ENCODE data around the gene HGS. TPM values are rescaled to one million over a fixed set of nuclear protein-coding genes. Genes with fewer than 3 reads are reported as not detected.

Gene HGS
- polyA plus RNA-seq, 3 donors, result 19.3 to 200 (median 28.0) TPM

DNA sequence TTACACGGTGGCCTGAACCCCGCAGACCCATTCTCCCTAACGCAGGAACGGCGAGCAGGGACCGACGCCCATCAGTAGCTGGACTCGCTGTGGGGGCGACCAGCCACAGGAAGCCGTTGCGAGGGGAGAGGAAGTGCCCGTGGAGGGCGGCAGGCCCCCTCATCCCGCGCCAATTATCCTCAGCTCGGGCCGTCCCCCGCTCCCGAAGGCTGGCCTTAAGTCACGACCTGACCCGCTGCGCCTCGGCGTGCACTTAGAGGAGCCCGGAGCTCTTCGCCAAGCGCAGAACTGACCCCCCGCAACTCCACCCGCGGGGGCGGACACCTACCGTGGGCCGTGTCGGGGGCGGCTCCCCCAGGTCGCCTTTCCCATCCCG lies 615 bp upstream of the HGS start:
- peaks cover 22 to 25% of the 10 kb centered on the region in 2 donors for H3K4me1 ChIP-seq (ENCODE audit: control insufficient read depth in 1 of 2, insufficient read depth in 2 of 2, low read length in 2 of 2)
- TF ChIP-seq, protein P1, sequence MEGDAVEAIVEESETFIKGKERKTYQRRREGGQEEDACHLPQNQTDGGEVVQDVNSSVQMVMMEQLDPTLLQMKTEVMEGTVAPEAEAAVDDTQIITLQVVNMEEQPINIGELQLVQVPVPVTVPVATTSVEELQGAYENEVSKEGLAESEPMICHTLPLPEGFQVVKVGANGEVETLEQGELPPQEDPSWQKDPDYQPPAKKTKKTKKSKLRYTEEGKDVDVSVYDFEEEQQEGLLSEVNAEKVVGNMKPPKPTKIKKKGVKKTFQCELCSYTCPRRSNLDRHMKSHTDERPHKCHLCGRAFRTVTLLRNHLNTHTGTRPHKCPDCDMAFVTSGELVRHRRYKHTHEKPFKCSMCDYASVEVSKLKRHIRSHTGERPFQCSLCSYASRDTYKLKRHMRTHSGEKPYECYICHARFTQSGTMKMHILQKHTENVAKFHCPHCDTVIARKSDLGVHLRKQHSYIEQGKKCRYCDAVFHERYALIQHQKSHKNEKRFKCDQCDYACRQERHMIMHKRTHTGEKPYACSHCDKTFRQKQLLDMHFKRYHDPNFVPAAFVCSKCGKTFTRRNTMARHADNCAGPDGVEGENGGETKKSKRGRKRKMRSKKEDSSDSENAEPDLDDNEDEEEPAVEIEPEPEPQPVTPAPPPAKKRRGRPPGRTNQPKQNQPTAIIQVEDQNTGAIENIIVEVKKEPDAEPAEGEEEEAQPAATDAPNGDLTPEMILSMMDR (IDR thresholded peaks at IDR 0.05), result no peak
- H3K9me3 Mint-ChIP-seq, result no peaks in the 10 kb centered on the region

DNA sequence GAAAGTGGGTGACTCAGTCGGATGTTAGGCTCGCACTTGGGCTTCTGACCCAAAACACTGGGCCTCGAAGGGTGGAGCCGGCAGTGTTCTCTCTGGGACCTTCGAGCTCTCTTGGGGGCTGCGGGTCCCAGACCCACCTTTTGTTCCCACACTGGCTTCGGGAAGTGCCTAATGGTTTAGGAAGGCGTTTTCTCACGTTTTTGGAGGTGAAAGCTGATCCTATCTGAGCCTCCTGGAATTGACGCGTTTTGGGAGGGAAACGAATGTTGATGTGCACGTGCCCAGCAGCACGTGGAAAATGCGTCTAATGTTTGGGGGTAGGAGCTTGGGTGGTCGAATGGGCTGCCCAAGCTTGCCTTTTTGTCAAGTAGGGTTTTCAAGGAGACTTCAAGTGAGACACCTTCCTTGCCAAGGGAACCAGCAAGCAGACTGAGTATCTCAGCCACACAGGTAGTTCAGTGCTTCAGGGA lies 666 bp downstream of the HGS start:
- peak overlapping the region; percentile 93 for H3K4me2 ChIP-seq (replicated peaks; ENCODE audit: extremely low read depth, low read length, poor library complexity, severe bottlenecking)
- peak overlapping the region; percentile 93 for H2AFZ ChIP-seq (ENCODE audit: insufficient read depth, low read depth, low read length, poor library complexity, severe bottlenecking)
- H3K36me3 ChIP-seq (replicated peaks in 1 of 2; ENCODE audit: control insufficient read depth in 1 of 2, insufficient read depth in 2 of 2, low read length in 2 of 2), result peaks cover 50 to 52% of the 10 kb centered on the region in 2 donors
- DNase-seq, result no peak
- intact Hi-C loops (cut with micrococcal nuclease), result loop anchor here in 1 of 2 donors (1.0 kb wide), 1 partner anchor 19 kb away; the partner anchor contains the start of gene MRPL12
- no peaks in the 10 kb centered on the region for H3K9me3 ChIP-seq (replicated peaks in 1 of 2; ENCODE audit: control insufficient read depth in 1 of 2, insufficient read depth in 1 of 2, low read length in 2 of 2)
- Mint-ChIP-seq H3K4me1 (peaks cover 25% of the 10 kb centered on the region), H3K4me3 (peak overlapping the region; percentile 87 to 92), H3K27me3 (ENCODE audit: low read depth in 3 of 3) (peaks cover 0 to 1% (median 0%) of the 10 kb centered on the region in 3 donors), H3K9me3 (no peaks in the 10 kb centered on the region), H3K36me3 (peaks cover 38 to 58% of the 10 kb centered on the region in 2 donors), H3K27ac (peak overlapping the region; percentile 86 to 98 (median 94))
- H3K27ac ChIP-seq (ENCODE audit: low read depth in 1 of 2, low read length in 2 of 2), result peak overlapping the region; percentile 51 to 94
- peaks cover 56% of the 10 kb centered on the region for H4K20me1 ChIP-seq (ENCODE audit: insufficient read depth, low read length)
- H3K79me2 ChIP-seq (ENCODE audit: insufficient read depth, low read length), result peaks cover 80% of the 10 kb centered on the region
- peaks cover 22 to 25% of the 10 kb centered on the region in 2 donors for H3K4me1 ChIP-seq (ENCODE audit: control insufficient read depth in 1 of 2, insufficient read depth in 2 of 2, low read length in 2 of 2)
- H3K27me3 ChIP-seq (ENCODE audit: control insufficient read depth in 2 of 2, insufficient read depth in 2 of 2, low read length in 2 of 2), result no peaks in the 10 kb centered on the region
- WGBS (ENCODE audit: insufficient coverage), result 2% methylated on average over 16 of the region's 16 CpGs
- H3K9ac ChIP-seq (ENCODE audit: insufficient read depth, low read length, poor library complexity, severe bottlenecking), result peak overlapping the region; percentile 98
- TF ChIP-seq, protein P1 (IDR thresholded peaks at IDR 0.05), result no peak
- H3K4me3 ChIP-seq (replicated peaks in 1 of 3; ENCODE audit: low read depth in 2 of 3, low read length in 3 of 3), result peak overlapping the region; percentile 84 to 99 (median 97)

More for the DNA sequence above, 615 bp upstream of the HGS start:
- Histone ChIP-seq H3K27me3 (ENCODE audit: control insufficient read depth in 2 of 2, insufficient read depth in 2 of 2, low read length in 2 of 2) (no peaks in the 10 kb centered on the region), H3K36me3 (replicated peaks in 1 of 2; ENCODE audit: control insufficient read depth in 1 of 2, insufficient read depth in 2 of 2, low read length in 2 of 2) (peaks cover 37 to 39% of the 10 kb centered on the region in 2 donors), H3K4me3 (replicated peaks in 1 of 3; ENCODE audit: low read depth in 2 of 3, low read length in 3 of 3) (peak overlapping the region; percentile 84 to 99 (median 97)), H3K4me2 (replicated peaks; ENCODE audit: extremely low read depth, low read length, poor library complexity, severe bottlenecking) (peak overlapping the region; percentile 93), H3K9me3 (replicated peaks in 1 of 2; ENCODE audit: control insufficient read depth in 1 of 2, insufficient read depth in 1 of 2, low read length in 2 of 2) (no peaks in the 10 kb centered on the region), H2AFZ (ENCODE audit: insufficient read depth, low read depth, low read length, poor library complexity, severe bottlenecking) (peak overlapping the region; percentile 93), H3K79me2 (ENCODE audit: insufficient read depth, low read length) (peaks cover 67% of the 10 kb centered on the region), H3K9ac (ENCODE audit: insufficient read depth, low read length, poor library complexity, severe bottlenecking) (peak overlapping the region; percentile 98), H4K20me1 (ENCODE audit: insufficient read depth, low read length) (peaks cover 43% of the 10 kb centered on the region), H3K27ac (ENCODE audit: low read depth in 1 of 2, low read length in 2 of 2) (peak overlapping the region; percentile 28 to 94)
- whole genome bisulfite sequencing (ENCODE audit: insufficient coverage), result under 1% methylated on average over 36 of the region's 37 CpGs
- Mint-ChIP-seq H3K27ac (peak overlapping the region in 6 of 7 donors; percentile 60 to 90 (median 86)), H3K36me3 (peaks cover 27 to 45% of the 10 kb centered on the region in 2 donors), H3K4me3 (peak overlapping the region; percentile 84 to 91), H3K27me3 (ENCODE audit: low read depth in 3 of 3) (peaks cover 0 to 1% (median 0%) of the 10 kb centered on the region in 3 donors), H3K4me1 (peaks cover 25% of the 10 kb centered on the region)
- intact Hi-C loops (cut with micrococcal nuclease), result loop anchor here (1.0 to 2.0 kb wide), 3 partner anchors 16 to 20 kb away; partner anchors contain the start of genes CCDC137 (in 1 of the 2), MRPL12 (in 1 of the 2) and OXLD1 (in 1 of the 2)
- no peak for DNase-seq
